K562 (cell line): Measurements from ENCODE around the gene TUBB4B. TPM values are rescaled to one million over a fixed set of nuclear protein-coding genes. Genes with fewer than 3 reads are reported as not detected.

Source experiments
- ADNP ChIP-seq: fragments of 200-800 bp; sonication (Bioruptor generic); IDR thresholded peaks from 2 replicates; pipeline ENCODE4 v1.6.1; 2016; ENCODE audit warnings: missing genetic modification characterization, missing compliant biosample characterization
- ARID2 ChIP-seq: fragments of 450-650 bp; IDR thresholded peaks from 2 replicates; pipeline ENCODE4 v1.6.1; 2017; ENCODE audit warnings: antibody characterized with exemption, mild to moderate bottlenecking
- ARID3B ChIP-seq: fragments of 250-450 bp; sonication (Bioruptor Pico); IDR thresholded peaks from 2 replicates; pipeline ENCODE4 v1.4.0; 2020; ENCODE audit warnings: borderline replicate concordance
- CTCF ChIP-seq, 3 experiments: IDR thresholded peaks in 2 of 3; conservative IDR thresholded peaks in 1 of 3; 2 replicates each; pipeline ENCODE4 v1.5.1; 2011 to 2012; ENCODE audit warnings: low read length in 3 of 3, mild to moderate bottlenecking in 3 of 3, control low read depth in 2 of 3, improper control_type of control experiment in 1 of 3, inconsistent platforms in 1 of 3, low read depth in 1 of 3, mixed read lengths in 1 of 3, moderate library complexity in 1 of 3; ENCODE audit not compliant: insufficient read depth in 2 of 3
- ELK3 ChIP-seq: fragments of 450-650 bp; formaldehyde crosslinking; IDR thresholded peaks from 2 replicates; pipeline ENCODE4 v1.4.0; 2020; ENCODE audit warnings: mild to moderate bottlenecking
- FOXJ2 ChIP-seq: fragments of 200-800 bp; sonication (Bioruptor generic); IDR thresholded peaks from 2 replicates; pipeline ENCODE4 v1.6.1; 2016; ENCODE audit warnings: missing genetic modification characterization, missing compliant biosample characterization
- GTF3C2 ChIP-seq: IDR thresholded peaks from 3 replicates; pipeline ENCODE4 v1.6.1; 2011; ENCODE audit warnings: borderline replicate concordance, mild to moderate bottlenecking, moderate library complexity; ENCODE audit not compliant: insufficient read length; ENCODE audit errors: extremely low read depth
- MIER1 ChIP-seq: fragments of 450-650 bp; IDR thresholded peaks from 2 replicates; pipeline ENCODE4 v1.6.1; 2016; ENCODE audit warnings: antibody characterized with exemption, mild to moderate bottlenecking, low read depth
- NCOA4 ChIP-seq: fragments of 450-650 bp; IDR thresholded peaks from 2 replicates; pipeline ENCODE4 v1.6.1; 2018; ENCODE audit warnings: mild to moderate bottlenecking; ENCODE audit not compliant: partially characterized antibody
- OTX1 ChIP-seq: fragments of 450-650 bp; formaldehyde crosslinking; IDR thresholded peaks from 2 replicates; pipeline ENCODE4 v1.4.0; 2022; ENCODE audit warnings: mild to moderate bottlenecking
- PTRF ChIP-seq: fragments of 450-650 bp; IDR thresholded peaks from 2 replicates; pipeline ENCODE4 v1.6.1; 2016; ENCODE audit warnings: mild to moderate bottlenecking, missing genetic modification characterization, missing compliant biosample characterization
- ZFX ChIP-seq: sonication (generic); formaldehyde crosslinking; IDR thresholded peaks from 2 replicates; pipeline ENCODE4 v1.8.0; 2022; ENCODE audit warnings: mild to moderate bottlenecking, missing genetic modification reagents, moderate library complexity
- ZNF134 ChIP-seq: fragments of 250-450 bp; sonication (Bioruptor Pico); conservative IDR thresholded peaks from 2 replicates; pipeline ENCODE4 v1.4.0; 2020
- ZNF277 ChIP-seq: fragments of 250-450 bp; sonication (Bioruptor Pico); IDR thresholded peaks from 2 replicates; pipeline ENCODE4 v1.8.0; 2022; ENCODE audit warnings: inconsistent platforms, mild to moderate bottlenecking, moderate library complexity, borderline replicate concordance
- ZNF668 ChIP-seq: fragments of 250-450 bp; sonication (Bioruptor Pico); IDR thresholded peaks from 2 replicates; pipeline ENCODE4 v1.8.0; 2022; ENCODE audit warnings: mild to moderate bottlenecking, inconsistent platforms
- ZNF707 ChIP-seq: fragments of 250-450 bp; sonication (Bioruptor Pico); conservative IDR thresholded peaks from 2 replicates; pipeline ENCODE4 v1.8.0; 2022; ENCODE audit warnings: inconsistent platforms, mild to moderate bottlenecking, moderate library complexity
- polyA plus RNA-seq, 8 experiments: library from polyadenylated mRNA; depleted of rRNA in 4 of 8; stranded (reverse) in 5 of 8; unstranded in 3 of 8; fragments of >200 nt; fragmentation: Nextera tagmentation in 2 of 8; fragmentation: Illumina TruSeq in 1 of 8; extraction: Ambion mirVana in 2 of 8; extraction: Trizol in 1 of 8; gene quantifications; 2 replicates each; pipeline versions ENCODE4 v1.2.1 to v1.2.3, GENCODE V29; 2011 to 2014; ENCODE audit warnings: inconsistent platforms in 1 of 8, missing spikeins in 1 of 8
- total RNA-seq, 7 experiments: library from RNA; depleted of rRNA in 6 of 7; stranded (reverse); fragments of >200 nt in 6 of 7; fragmentation: Illumina TruSeq in 2 of 7; extraction: Trizol in 2 of 7; gene quantifications; 2 replicates each; pipeline versions ENCODE4 v1.2.1 to v1.2.3, GENCODE V29; 2011 to 2021; ENCODE audit warnings: low replicate concordance in 1 of 7

TUBB4B gene
- total and polyA plus RNA-seq, 9 of the 15 experiments (the other 6 are each of a cell fraction or from before 2014, with no cell fraction given), result 24.1 to 443 (median 268) TPM

GRCh38 chr9:137268538-137269201, 27.6 kb downstream of the TUBB4B start (continued):
- TF ChIP-seq GTF3C2, result no peak
- no peak; a peak in 1 of 6 replicates for TF ChIP-seq CTCF (IDR thresholded peaks at IDR 0.05 in 2 of 3, conservative IDR thresholded peaks at IDR 0.05 in 1 of 3; ENCODE audit: insufficient read depth in 2 of 3, low read depth in 1 of 3, low read length in 3 of 3)
- no peak for TF ChIP-seq ZNF707 (CRISPR knock-in tag)
- TF ChIP-seq PTRF (tag), result no peak
- TF ChIP-seq ZFX, result peak; percentile 34
- no peak for TF ChIP-seq ADNP
- no peak for TF ChIP-seq ELK3 (CRISPR knock-in tag)
- TF ChIP-seq ARID3B (CRISPR knock-in tag), result no peak
- no peak for TF ChIP-seq FOXJ2 (tag)
- TF ChIP-seq MIER1, result peak; percentile 69; the same call in 1 of the 2 replicates
- TF ChIP-seq NCOA4, result peak; percentile 86
- TF ChIP-seq ZNF668 (CRISPR knock-in tag), result no peak
- TF ChIP-seq ARID2, result peak; percentile 28; the same call in 1 of the 2 replicates
- TF ChIP-seq ZNF277 (CRISPR knock-in tag), result no peak
- TF ChIP-seq OTX1 (CRISPR knock-in tag), result peak; percentile 90
- TF ChIP-seq ZNF134 (CRISPR knock-in tag), result no peak
